CD4-positive, alpha-beta T cell treated with Interleukin-6 for 4 hours (primary cell): ENCODE data around the gene CISTR.
"Not testable (repeated sequence)": the region's sequence is repeated elsewhere in the genome, so short reads cannot be mapped to it uniquely, and the experiment has no call there.

Experiments
- DNase-seq: peaks from one replicate; pipeline ENCODE4 v3.0.0-alpha.2; 2020; ENCODE audit warnings: mixed read lengths

The CISTR gene

GRCh38 chr12:53751336-53752191 lies at the start of gene CISTR:
TSS of gene CISTR (minus strand) at chr12:53751979.
- peak; percentile 46 for DNase-seq

GRCh38 chr12:53798575-53798974 lies 46.8 kb upstream of the CISTR start:
- no peak for DNase-seq

DNA sequence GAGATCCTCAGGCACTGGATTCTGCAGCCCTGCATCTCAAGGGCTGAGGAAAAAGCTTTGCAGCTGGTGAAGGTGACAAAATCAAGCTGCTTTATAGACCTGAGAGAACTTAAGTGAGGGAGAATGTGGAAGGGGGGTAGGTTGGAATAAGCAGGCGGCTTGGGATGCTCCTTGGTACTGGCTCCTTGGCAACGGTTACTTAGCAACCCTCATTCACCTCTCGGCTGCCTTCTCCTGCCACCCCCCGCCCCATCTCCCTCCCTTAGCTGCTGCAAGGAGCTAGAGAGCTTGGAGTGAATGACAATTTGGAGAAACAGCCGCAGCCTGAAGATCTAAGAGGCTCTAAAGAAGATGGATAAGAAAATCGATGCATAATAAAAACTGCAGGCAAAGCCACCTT lies 44.1 kb upstream of the CISTR start:
- no peak for DNase-seq

- DNase-seq: no peak
These were observed 41.4 kb upstream of the CISTR start for GRCh38 chr12:53793221-53793620.

GRCh38 chr12:53791735-53792326 lies 40.1 kb upstream of the CISTR start:
- DNase-seq: peak; percentile 45

GRCh38 chr12:53789570-53789969 lies 37.8 kb upstream of the CISTR start:
- DNase-seq: no peak

GRCh38 chr12:53788892-53789291 lies 37.1 kb upstream of the CISTR start:
- no peak for DNase-seq

DNA sequence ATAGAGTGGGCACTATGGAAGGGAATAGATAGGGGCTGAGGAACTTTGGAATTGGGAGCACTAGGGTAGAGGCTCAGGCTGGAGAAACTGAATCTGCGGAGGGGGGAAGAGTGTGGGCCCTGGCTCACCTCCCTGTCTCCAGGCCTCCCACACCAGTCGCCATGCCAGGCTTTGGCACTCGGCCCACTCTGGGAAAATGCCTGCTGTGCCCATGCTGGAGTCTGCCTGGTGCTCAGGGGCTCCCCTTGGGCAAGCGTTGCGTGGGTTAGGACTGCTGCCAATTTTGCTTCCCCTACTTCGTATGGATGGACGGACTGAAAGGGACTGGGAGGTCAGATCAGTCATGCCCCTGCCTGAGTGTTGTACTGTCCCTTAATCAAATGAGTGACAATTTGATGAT lies 34.6 kb upstream of the CISTR start:
- DNase-seq: no peak

DNA sequence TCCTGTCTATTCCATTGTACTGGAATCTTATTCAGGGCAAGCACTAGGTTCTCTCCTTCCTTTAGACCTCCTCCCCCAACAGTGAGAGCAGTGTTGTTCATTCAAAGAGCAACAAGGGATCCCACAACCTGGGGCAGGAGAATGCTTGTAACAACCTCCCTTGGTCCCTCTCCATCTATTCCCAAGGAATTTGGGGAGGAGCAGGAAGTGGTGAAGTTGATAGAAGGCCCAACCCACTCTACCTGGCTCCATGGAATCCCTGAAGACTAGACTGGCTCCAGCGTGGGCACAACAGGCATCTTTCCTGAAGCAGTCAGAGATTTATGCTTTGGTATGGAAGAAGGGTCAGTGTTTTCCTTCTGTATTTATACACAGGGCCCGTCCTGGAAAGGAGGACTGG lies 33.4 kb upstream of the CISTR start:
- no peak for DNase-seq

DNA sequence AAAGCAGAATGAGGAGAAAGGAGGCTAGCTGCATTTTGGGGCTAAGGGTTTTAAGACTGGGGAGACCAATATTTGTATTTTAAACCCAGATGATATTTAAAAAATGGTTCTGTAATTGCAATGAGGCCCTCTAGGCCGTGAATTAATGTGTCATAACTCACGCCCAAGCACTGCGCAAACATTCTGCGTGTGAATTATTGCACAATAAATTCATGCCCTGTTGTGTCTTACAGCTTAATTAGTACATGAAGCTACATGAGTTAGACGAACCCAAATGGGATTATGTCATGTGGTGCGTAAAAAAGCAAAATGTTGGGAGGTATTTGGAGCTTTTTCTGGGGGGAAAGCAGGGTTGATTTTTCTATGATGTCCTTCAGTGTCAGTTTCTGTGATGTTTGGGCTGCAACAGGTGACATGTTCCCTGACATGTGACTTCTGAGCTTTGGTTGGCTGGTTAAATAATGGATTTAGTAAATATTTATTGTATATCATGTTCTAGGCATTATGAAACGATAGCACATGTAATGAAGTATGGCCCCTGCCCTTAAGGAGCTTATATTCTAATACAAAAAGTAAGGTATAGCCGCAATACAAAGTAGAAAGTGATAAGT lies 30.4 kb upstream of the CISTR start:
- no peak for DNase-seq

DNA sequence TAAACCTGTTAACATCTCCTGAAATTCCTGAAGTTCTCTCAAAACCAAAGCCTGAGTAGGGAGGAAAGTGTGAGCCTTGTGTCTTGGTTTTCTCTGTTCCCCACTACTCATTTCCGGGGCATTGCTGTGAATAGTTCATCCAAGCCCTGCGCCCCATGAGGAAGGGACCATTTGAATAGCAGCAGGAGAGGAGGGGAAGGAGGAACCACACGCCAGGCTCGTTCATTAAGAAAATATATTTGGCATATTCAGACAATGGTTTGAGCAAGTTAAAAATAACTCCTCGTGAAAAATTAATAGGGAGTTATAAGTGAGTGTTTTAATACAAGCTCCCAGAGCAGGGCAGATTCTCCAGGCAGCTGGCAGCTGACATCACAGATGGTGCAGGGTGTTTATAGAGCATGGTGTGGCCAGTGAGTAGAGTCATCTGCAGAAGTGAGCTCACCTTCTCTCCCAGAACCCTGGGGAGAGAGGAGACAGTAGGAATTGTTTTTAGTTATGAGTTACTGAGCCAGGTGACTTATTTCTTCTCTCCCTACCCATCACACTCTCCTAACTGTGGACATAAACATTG lies 29.5 kb upstream of the CISTR start:
- DNase-seq: no peak

DNA sequence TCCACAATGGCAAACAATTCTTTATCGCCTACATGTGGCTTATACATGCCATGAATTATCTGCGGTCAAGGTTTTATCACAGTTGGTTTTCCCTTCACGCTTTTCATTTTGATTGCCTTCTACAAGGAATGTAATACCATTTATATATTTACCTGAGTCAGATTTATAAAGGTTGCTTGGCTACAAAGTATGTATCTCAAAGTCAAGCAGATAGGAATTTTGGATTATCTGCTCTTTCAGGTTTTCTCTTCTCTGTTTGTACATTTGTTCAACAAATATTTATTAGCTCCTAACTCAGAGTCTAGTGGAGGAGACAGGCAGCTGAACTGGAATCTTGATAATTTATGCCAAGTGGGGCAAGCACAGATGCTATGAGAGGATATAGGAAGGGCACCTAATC lies 28.5 kb upstream of the CISTR start:
- DNase-seq: no peak

- not testable (repeated sequence) for DNase-seq
These were observed 27.9 kb upstream of the CISTR start for GRCh38 chr12:53779679-53780078.

GRCh38 chr12:53777936-53778644 lies 26.3 kb upstream of the CISTR start:
- no peak for DNase-seq

GRCh38 chr12:53777412-53777811 lies 25.6 kb upstream of the CISTR start:
- DNase-seq: no peak

DNA sequence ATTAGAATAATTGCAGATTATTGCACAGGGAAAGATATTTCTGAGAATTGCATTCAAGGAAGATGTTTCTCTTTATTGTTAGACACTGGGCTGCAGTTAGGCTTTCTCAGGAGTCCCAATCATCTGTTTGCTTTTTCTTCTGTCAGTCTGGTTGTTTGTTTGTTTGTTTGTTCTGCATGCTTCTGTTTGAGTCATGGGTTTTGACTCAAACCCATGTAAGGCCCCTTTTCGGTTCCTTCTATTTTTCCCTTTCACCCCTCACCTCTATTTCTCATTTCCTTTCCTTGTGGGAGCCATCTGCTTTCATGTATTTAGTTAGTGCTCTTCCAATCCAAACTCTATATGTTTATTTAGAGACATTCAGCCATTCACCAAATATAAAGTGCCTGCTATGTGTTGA lies 25.1 kb upstream of the CISTR start:
- no peak for DNase-seq

DNA sequence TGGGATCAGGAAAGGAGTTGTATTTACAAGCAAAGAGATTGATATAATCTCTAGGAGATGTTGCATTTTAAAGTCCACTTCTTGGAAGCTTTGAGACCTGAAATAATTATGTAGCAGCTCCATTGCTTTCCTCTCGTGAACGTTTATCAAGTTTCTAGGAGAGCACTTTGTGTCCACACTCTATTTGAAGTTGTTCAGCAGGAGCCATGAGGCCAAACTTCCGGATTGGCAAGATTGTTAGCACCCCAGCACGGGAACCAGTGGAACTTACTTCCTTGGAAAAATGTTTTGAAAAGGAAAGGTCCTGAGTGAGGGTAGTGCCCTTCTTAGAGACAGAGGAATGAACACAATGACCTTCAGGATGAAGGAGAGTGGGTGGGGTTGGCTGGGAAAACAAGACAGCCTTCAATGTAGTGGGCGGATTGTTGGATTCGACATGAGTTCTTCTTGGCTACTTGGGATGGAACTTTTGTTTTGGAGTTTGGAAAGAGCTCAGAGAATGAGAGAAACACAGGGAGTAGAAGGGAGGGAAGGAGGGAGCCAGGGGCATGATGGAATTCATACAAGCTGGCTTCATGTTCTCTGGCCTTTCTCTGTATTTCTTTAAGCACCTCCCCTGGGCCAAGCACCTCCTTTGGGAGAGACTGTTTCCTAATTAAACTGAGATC lies 23.8 kb upstream of the CISTR start:
- DNase-seq: no peak

GRCh38 chr12:53770281-53770680 lies 18.5 kb upstream of the CISTR start:
- no peak for DNase-seq

GRCh38 chr12:53768976-53769375 lies 17.2 kb upstream of the CISTR start:
- no peak for DNase-seq

- no peak for DNase-seq
These were observed 15.1 kb upstream of the CISTR start for GRCh38 chr12:53766881-53767280.

DNA sequence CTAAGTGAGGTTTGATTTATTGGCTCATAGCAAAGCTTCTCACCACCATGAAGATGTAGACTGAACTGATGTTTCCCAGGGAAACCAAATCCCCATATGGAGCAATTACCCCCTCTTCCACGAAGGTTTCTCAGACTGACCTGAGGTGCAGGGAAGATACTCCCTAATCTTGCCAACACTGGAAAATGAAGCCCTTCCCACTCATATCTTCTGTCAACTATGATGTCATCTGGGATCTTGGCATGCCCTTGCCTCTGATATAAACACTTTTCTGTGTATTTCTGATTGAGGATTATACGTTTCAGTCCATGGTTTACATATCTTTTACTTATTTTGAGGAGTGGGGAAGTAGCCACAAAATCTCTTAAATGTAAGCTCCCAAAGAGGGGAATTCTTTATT lies 14.1 kb upstream of the CISTR start:
- no peak for DNase-seq

DNA sequence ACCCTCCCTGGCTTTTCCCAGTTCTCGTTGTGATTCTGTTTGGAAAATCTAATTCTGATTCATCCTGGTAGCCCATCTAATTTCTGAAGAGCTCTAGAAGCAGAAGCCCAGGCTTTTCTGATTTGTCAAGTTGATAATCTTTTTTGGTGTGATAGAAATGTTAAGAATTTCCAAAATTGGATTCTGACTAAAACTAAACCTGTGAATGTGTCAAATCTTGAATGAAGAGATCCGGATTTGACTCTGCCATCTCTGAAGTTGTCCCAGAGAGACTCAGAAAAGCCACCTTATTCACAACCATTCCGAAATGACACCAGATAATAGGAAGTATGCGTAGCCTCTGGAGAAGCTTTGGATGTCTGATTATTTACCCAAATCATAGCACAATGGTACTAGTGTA lies 12.8 kb upstream of the CISTR start:
- DNase-seq: no peak

DNA sequence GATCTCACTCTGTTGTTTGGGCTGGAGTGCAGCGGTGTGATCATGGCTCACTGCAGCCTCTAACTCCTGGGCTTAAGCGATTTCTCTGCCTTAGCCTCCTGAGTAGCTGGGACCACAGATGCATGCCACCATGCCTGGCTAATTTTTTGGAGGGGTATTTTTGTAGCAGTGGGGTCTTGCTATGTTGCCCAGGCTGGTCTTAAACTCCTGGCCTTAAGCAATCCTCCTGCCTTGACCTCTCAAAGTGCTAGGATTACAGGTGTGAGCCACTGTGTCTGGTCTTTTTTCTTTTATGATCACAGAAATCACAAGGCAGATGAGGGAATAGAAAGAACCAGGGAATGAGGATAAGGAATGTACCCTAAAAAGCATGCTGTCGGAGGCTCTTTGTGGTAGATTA lies 11.0 kb upstream of the CISTR start:
- DNase-seq: not testable (repeated sequence)
